Activated CD4-positive, alpha-beta memory T cell treated with anti-CD3 and anti-CD28 coated beads for 36 hours (primary cell): Measurements from ENCODE around the gene RAB30. TPM values are rescaled to one million over a fixed set of nuclear protein-coding genes. Genes with fewer than 3 reads are reported as not detected.
"Not testable (repeated sequence)": the region's sequence is repeated elsewhere in the genome, so short reads cannot be mapped to it uniquely, and the experiment has no call there.

Experiments used
- CTCF ChIA-PET: fragments of 350-600 bp; sonication (Branson Sonifier 250); formaldehyde crosslinking; loops from one replicate; lab custom pipeline; 2021; ENCODE audit warnings: antibody characterized with exemption, inconsistent platforms; lab: Charles Lee
- POLR2A ChIA-PET: fragments of 350-600 bp; sonication (Branson Sonifier 250); formaldehyde crosslinking; loops from one replicate; lab custom pipeline; 2021; ENCODE audit warnings: antibody characterized with exemption; lab: Charles Lee
- DNase-seq: peaks from one replicate; pipeline ENCODE4 v3.0.0-alpha.2; 2020
- H3K27ac Mint-ChIP-seq: one replicate; pipeline ENCODE4 v1.8.0; 2021; ENCODE audit warnings: mixed read lengths
- H3K27me3 Mint-ChIP-seq: one replicate; pipeline ENCODE4 v1.8.0; 2021; ENCODE audit warnings: mixed read lengths
- H3K36me3 Mint-ChIP-seq: one replicate; pipeline ENCODE4 v1.8.0; 2021; ENCODE audit warnings: mixed read lengths
- H3K4me1 Mint-ChIP-seq: one replicate; pipeline ENCODE4 v1.8.0; 2021; ENCODE audit warnings: low read depth, mixed read lengths
- H3K4me3 Mint-ChIP-seq: one replicate; pipeline ENCODE4 v1.8.0; 2021; ENCODE audit warnings: mild to moderate bottlenecking, mixed read lengths
- H3K9me3 Mint-ChIP-seq: one replicate; pipeline ENCODE4 v1.8.0; 2021; ENCODE audit warnings: mixed read lengths
- intact Hi-C: fragments of 100-400 bp; cut with micrococcal nuclease; formaldehyde crosslinking; loops from one replicate; pipeline ENCODE4 v1.15.1; 2023
- total RNA-seq, 2 experiments: library from RNA; stranded (reverse); gene quantifications; one replicate each; pipeline ENCODE4 v1.2.3, GENCODE V29; 2021

The RAB30 gene
- total RNA-seq, 2 experiments from 2014 or later, result 11.5 to 12.9 TPM

GRCh38 chr11:83019888-83020579, 51.7 kb downstream of the RAB30 start:
- Mint-ChIP-seq H3K9me3 (no peaks in the 10 kb centered on the region), H3K4me3 (no peak overlapping the region), H3K4me1 (peaks cover 14% of the 10 kb centered on the region), H3K27ac (no peak overlapping the region), H3K36me3 (peaks cover 5% of the 10 kb centered on the region), H3K27me3 (no peaks in the 10 kb centered on the region)
- intact Hi-C loops, result loop anchor here (1.0 kb wide), 1 partner anchor 31 kb away; no protein-coding TSS in a partner anchor
- no peak for DNase-seq
- ChIA-PET POLR2A (no interaction called here), CTCF (interaction anchor here (0.6 to 1.7 kb wide), 2 partner anchors 13 to 1322 kb away, joined by 3 to 5 read pairs; no protein-coding TSS in a partner anchor)

DNA sequence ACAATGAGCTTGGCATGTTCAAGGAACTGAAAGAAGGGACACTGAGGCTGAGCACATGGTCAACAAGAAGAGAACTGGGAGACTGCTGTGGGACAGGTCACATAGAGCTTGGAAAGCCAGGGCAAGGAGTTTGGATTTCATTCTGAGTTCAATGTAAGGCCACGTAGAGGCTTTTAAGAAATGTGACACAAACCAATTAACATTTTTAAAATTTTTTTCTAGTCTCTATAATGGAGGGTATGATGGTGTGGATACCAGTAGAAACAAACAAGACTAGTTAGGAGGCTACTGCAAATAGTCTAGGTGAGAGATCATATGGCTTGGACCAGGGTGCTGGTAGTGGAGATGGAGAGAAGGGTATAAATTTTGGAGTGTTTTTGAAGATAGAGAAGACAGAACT, 56.7 kb downstream of the RAB30 start:
- Mint-ChIP-seq H3K27ac (no peak overlapping the region), H3K36me3 (peaks cover 5% of the 10 kb centered on the region), H3K9me3 (no peaks in the 10 kb centered on the region), H3K4me1 (peaks cover 11% of the 10 kb centered on the region), H3K27me3 (no peaks in the 10 kb centered on the region), H3K4me3 (no peak overlapping the region)
- no peak for DNase-seq
- ChIA-PET POLR2A (no interaction called here), CTCF (no interaction called here)
- intact Hi-C loops, result no loop called here

DNA sequence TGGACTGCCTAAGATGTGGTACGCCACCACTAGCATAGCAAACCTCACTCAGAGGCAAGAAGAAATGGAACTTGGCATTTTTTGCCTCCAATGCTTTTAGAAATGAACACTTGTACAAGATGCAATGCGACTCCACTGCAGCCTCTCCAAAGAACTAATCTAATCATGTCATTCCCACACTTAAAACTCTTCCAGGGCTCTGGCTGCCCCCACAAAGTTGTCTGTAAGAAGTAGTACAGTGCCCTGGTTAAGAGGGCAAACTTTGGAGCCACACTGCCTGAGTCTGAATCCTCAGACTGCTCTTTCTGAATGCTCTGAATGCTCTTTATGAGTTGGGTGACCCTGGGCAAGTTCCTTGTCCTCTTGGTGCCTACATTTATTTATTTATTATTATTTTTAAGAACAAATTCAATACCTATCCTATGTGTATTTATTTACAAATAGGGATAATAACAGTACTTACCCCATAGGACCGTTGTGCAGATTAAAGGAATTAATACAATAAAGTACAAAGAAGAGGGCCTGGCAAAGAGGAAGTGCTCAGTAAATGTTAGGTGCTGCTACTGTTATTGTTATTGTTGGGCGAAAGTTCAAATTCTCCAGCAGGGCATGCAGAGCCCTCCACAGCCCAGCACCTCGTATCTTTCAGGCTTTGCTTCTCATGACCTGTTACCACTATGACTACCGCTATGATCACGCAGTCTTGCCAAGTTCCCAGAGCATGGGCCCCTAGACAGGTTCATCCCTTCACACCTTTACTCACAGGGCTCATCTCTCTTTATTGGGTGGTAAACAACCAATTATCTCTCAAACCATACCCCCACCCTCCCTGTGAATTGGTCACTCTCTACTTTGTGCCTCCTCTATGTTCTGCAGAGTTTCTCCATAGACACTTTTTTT, 59.3 kb downstream of the RAB30 start:
- Mint-ChIP-seq H3K4me3 (no peak overlapping the region), H3K27me3 (no peaks in the 10 kb centered on the region)
- intact Hi-C loops, result no loop called here

GRCh38 chr11:83011333-83012167, 60.1 kb downstream of the RAB30 start:
- no peak for DNase-seq
- peaks cover 7% of the 10 kb centered on the region for H3K36me3 Mint-ChIP-seq
- no peak overlapping the region for H3K4me3 Mint-ChIP-seq
- no peak overlapping the region for H3K27ac Mint-ChIP-seq
- peaks cover 28% of the 10 kb centered on the region for H3K4me1 Mint-ChIP-seq
- intact Hi-C loops, result no loop called here
- CTCF ChIA-PET, result interaction anchor here (1.4 kb wide), 1 partner anchor 13 kb away, joined by 3 read pairs; no protein-coding TSS in a partner anchor
- H3K27me3 Mint-ChIP-seq, result no peaks in the 10 kb centered on the region
- H3K9me3 Mint-ChIP-seq, result no peaks in the 10 kb centered on the region
- POLR2A ChIA-PET, result no interaction called here

More for the DNA sequence above, 59.3 kb downstream of the RAB30 start:
- POLR2A ChIA-PET, result no interaction called here
- CTCF ChIA-PET, result no interaction called here
- no peak for DNase-seq
- Mint-ChIP-seq H3K4me1 (peaks cover 21% of the 10 kb centered on the region), H3K27ac (no peak overlapping the region), H3K36me3 (peaks cover 7% of the 10 kb centered on the region), H3K9me3 (no peaks in the 10 kb centered on the region)

DNA sequence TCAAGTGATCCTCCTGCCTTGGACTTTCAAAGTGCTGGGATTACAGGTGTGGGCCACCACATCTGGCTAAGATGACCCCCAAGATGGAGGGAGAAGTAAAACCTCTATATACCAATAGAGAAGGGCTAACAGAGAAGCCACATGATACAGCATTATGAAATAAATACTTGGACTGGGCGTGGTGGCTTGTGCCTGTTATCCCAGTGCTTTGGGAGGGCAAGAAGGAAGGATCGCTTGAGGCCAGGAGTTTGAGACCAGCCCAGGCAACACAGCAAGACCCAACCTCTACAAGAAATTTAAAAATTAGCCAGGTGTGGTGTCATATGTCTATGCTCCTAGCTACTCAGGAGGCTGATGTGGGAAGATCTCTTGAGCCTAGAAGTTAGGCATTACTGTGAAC, 61.7 kb downstream of the RAB30 start:
- ChIA-PET POLR2A (no interaction called here), CTCF (interaction anchor here (0.6 to 1.4 kb wide), 5 partner anchors 11 to 358 kb away, joined by 3 read pairs; no protein-coding TSS in a partner anchor)
- DNase-seq, result no peak
- peaks cover 33% of the 10 kb centered on the region for H3K4me1 Mint-ChIP-seq
- H3K27me3 Mint-ChIP-seq, result no peaks in the 10 kb centered on the region
- H3K27ac Mint-ChIP-seq, result no peak overlapping the region
- no peaks in the 10 kb centered on the region for H3K9me3 Mint-ChIP-seq
- intact Hi-C loops, result loop anchor here (10.0 kb wide), 1 partner anchor 1005 kb away; no protein-coding TSS in a partner anchor
- no peak overlapping the region for H3K4me3 Mint-ChIP-seq
- peaks cover 5% of the 10 kb centered on the region for H3K36me3 Mint-ChIP-seq

DNA sequence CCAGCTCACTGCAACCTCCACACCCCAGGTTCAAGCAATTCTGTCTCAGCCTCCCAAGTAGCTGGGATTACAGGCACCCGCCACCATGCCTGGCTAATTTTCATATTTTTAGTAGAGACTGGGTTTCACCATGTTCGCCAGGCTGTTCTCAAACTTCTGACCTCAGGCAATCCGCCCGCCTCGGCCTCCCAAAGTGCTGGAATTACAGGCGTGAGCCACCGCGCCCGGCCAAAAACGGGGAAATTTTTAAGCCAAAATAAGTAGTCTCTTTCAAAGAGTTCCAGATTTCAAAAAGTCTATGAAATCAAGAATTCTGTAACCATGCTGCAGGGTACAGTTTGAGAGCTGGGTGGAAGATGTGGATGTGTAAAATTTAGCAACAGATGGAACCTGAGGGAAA, 62.6 kb downstream of the RAB30 start:
- not testable (repeated sequence) for H3K27ac Mint-ChIP-seq, DNase-seq, H3K36me3 Mint-ChIP-seq, H3K4me3 Mint-ChIP-seq, H3K27me3 Mint-ChIP-seq, H3K9me3 Mint-ChIP-seq
- H3K4me1 Mint-ChIP-seq, result peaks cover 34% of the 10 kb centered on the region
- ChIA-PET POLR2A (interaction anchor here (0.6 kb wide), 1 partner anchor 93 kb away, joined by 3 read pairs; no protein-coding TSS in a partner anchor), CTCF (interaction anchor here (1.2 kb wide), 1 partner anchor 82 kb away, joined by 4 read pairs; no protein-coding TSS in a partner anchor)
- intact Hi-C loops, result loop anchor here (10.0 kb wide), 1 partner anchor 1004 kb away; no protein-coding TSS in a partner anchor

GRCh38 chr11:83008581-83008923, 63.1 kb downstream of the RAB30 start:
- intact Hi-C loops, result loop anchor here (10.0 kb wide), 1 partner anchor 1004 kb away; no protein-coding TSS in a partner anchor
- DNase-seq, result no peak
- no peaks in the 10 kb centered on the region for H3K27me3 Mint-ChIP-seq
- no peak overlapping the region for H3K27ac Mint-ChIP-seq
- no peak overlapping the region for H3K4me3 Mint-ChIP-seq
- no peaks in the 10 kb centered on the region for H3K9me3 Mint-ChIP-seq
- ChIA-PET POLR2A (interaction anchor here (0.6 to 2.8 kb wide), 4 partner anchors 27 to 148 kb away, joined by 3 to 21 read pairs (median 4); partner anchors contain the start of gene PCF11), CTCF (interaction anchor here (1.2 kb wide), 2 partner anchors 81 to 147 kb away, joined by 4 to 5 read pairs; no protein-coding TSS in a partner anchor)
- peaks cover 5% of the 10 kb centered on the region for H3K36me3 Mint-ChIP-seq
- H3K4me1 Mint-ChIP-seq, result peaks cover 34% of the 10 kb centered on the region

DNA sequence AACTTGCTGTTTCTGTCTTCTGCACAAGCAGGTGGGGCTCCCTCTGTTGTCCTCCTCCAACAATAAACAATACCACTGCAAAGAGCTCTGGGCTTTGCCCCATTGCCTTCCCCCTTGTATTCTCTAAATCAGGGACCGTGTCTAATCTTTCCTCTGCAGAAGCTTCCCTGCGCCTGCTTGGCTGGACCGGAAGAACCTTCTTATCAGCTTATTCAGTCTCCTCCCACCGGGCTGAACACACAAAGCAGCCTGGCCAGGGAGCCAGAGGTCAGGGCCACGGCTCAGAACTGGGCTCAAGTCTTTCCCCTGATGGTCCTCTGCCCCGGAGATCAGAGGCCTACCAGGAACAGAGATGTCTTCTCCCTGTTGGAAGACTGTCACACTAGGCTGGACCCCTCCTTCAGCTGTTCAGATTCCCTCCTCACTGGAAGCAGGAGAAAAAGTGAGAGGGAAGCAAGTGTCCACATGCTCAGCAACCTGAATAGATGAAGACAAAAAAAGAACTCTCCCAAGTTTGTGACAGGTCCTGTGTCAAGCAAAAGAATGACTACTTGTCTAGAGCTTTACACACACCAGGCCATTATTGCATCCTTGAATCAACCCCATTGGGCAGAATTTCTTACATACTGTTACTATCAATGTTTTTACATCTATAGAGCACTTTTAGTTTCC, 63.7 kb downstream of the RAB30 start:
- ChIA-PET CTCF (interaction anchor here (1.2 to 1.3 kb wide), 3 partner anchors 81 to 242 kb away, joined by 4 to 5 read pairs (median 5); no protein-coding TSS in a partner anchor), POLR2A (interaction anchor here (0.6 to 2.8 kb wide), 7 partner anchors 11 to 148 kb away, joined by 3 to 21 read pairs (median 5); partner anchors contain the start of genes DDIAS, PCF11 and RAB30)
- Mint-ChIP-seq H3K4me3 (no peak overlapping the region), H3K36me3 (peaks cover 5% of the 10 kb centered on the region), H3K4me1 (peaks cover 34% of the 10 kb centered on the region), H3K9me3 (no peaks in the 10 kb centered on the region), H3K27me3 (no peaks in the 10 kb centered on the region), H3K27ac (no peak overlapping the region)
- intact Hi-C loops, result loop anchor here (2.0 to 10.0 kb wide), 4 partner anchors 37 to 1003 kb away; partner anchors contain the start of gene ANKRD42
- no peak for DNase-seq

DNA sequence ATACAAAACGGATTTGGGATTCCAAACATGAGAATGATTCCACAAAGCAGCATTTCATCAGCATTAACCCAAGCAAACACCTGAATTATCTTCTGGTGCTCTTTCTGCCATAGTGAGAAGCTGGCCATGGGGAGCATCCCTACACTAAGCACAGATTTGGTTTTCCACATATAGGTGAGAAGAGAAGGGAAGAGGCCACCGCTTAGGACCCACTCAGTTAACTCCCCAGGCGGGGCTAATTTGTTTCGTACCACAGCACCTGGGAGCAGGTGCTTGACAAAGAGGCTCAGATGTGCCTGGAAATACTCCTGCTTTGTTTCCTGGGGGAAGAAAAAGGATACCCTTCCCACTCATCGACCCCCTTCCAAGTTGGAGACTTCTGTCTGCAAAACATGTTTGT, 64.2 kb downstream of the RAB30 start:
- Mint-ChIP-seq H3K36me3 (peaks cover 5% of the 10 kb centered on the region), H3K9me3 (no peaks in the 10 kb centered on the region), H3K27me3 (no peaks in the 10 kb centered on the region), H3K4me1 (peaks cover 34% of the 10 kb centered on the region), H3K4me3 (no peak overlapping the region), H3K27ac (no peak overlapping the region)
- CTCF ChIA-PET, result interaction anchor here (0.9 to 1.3 kb wide), 9 partner anchors 12 to 243 kb away, joined by 3 to 6 read pairs (median 5); no protein-coding TSS in a partner anchor
- intact Hi-C loops, result loop anchor here (2.0 to 10.0 kb wide), 4 partner anchors 37 to 1003 kb away; partner anchors contain the start of gene ANKRD42
- POLR2A ChIA-PET, result interaction anchor here (1.1 to 2.8 kb wide), 9 partner anchors 10 to 149 kb away, joined by 3 to 21 read pairs (median 5); partner anchors contain the start of genes DDIAS, PCF11 and RAB30
- no peak for DNase-seq

DNA sequence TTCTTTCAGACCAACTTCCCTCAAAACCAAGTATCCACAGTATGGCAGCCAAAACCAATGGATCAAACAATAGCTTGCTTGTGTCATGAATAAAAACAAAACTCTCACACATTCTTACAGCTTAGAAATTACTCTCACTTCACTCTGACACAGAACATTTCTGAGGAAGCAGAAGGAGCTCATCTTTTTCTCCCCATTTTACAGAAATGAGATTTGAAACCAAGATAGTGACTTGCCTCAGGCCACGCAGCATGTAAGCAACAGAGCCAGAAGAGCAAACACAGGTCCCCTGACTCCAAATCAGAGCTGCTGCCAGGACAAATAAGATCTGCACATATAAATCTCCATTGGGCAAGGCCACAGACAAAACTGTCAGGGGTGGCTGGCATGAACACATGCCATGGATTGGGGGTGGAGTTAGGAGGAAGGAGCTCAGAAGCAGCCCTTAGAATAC, 64.8 kb downstream of the RAB30 start:
- peak; percentile 54 for DNase-seq
- peak overlapping the region; percentile 54 for H3K27ac Mint-ChIP-seq
- POLR2A ChIA-PET, result interaction anchor here (1.1 to 2.8 kb wide), 9 partner anchors 10 to 149 kb away, joined by 3 to 21 read pairs (median 5); partner anchors contain the start of genes DDIAS, PCF11 and RAB30
- H3K27me3 Mint-ChIP-seq, result no peaks in the 10 kb centered on the region
- CTCF ChIA-PET, result interaction anchor here (0.6 to 1.3 kb wide), 11 partner anchors 8 to 243 kb away, joined by 3 to 6 read pairs (median 3); no protein-coding TSS in a partner anchor
- peaks cover 39% of the 10 kb centered on the region for H3K4me1 Mint-ChIP-seq
- intact Hi-C loops, result loop anchor here (1.0 to 10.0 kb wide), 7 partner anchors 27 to 1002 kb away; partner anchors contain the start of genes ANKRD42 and RAB30
- peak overlapping the region; percentile 8 for H3K4me3 Mint-ChIP-seq
- H3K36me3 Mint-ChIP-seq, result peaks cover 5% of the 10 kb centered on the region
- H3K9me3 Mint-ChIP-seq, result no peaks in the 10 kb centered on the region
